Stimulated activated CD4-positive, alpha-beta T cell treated with anti-CD3 and anti-CD28 coated beads, Interleukin-4, amount 100 ng/mL, for 48 hours (primary cell): ENCODE data around the gene FAHD1.
"Not testable (repeated sequence)": the region's sequence is repeated elsewhere in the genome, so short reads cannot be mapped to it uniquely, and the experiment has no call there.

Source experiments
- DNase-seq, 2 donors: peaks; one replicate each; pipeline ENCODE4 v3.0.0-alpha.2; 2020; ENCODE audit warnings: low read depth in 2 of 2

The FAHD1 gene

DNA sequence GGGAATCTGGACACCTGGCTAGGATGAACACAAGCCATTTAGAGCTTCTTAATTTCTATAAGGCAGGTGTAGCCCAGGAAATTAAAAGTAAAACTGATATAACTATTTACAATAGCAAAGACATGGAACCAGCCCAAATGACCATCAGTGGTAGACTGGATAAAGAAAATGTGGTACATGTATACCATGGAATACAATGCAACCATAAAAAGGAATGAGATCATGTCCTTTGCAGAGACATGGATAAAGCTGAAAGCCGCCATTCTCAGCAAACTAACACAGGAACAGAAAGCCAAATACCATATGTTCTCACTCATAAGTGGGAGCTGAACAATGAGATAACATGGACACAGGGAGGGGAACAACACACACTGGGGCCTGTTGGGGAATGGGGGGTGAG, 19.4 kb downstream of the FAHD1 start:
- DNase-seq = no peak

DNA sequence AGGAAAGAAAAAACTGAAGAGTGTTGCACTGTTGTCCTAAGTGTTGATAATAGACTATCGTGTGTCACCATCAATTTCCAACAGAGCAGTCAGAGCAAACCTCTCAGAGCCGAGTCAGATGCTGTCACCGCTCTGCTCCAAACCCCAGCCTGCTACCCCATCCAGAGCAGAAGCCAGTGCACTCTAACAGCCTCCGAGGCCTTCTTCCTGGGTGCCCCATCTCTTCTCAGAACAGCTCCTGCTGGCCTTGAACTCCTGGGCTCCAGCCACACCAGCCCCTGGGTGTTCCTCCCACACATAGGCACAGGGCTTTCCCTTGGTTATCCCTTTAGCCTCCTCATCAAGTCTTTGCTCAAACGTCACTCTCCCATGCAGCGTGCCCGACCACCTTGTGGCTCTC, 24.0 kb downstream of the FAHD1 start:
- no peak for DNase-seq

DNA sequence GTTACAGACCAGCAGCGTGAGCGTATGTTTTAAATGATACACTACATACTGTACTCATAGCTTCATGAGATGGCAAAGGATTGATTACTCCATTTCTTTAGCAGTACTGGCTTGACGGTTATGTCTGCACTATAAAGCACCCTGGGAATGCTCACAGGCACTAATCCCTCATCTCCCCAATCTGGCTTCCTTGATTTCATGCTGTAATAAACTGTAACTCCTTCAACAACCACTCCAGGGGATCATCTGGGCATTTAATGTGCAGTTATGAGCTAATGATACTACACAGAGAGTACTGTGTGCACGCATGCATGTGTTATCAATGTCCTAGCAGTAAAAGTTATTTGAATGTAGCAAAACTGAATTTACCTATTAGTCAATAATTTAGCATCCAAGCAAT, 24.8 kb downstream of the FAHD1 start:
- no peak for DNase-seq

DNA sequence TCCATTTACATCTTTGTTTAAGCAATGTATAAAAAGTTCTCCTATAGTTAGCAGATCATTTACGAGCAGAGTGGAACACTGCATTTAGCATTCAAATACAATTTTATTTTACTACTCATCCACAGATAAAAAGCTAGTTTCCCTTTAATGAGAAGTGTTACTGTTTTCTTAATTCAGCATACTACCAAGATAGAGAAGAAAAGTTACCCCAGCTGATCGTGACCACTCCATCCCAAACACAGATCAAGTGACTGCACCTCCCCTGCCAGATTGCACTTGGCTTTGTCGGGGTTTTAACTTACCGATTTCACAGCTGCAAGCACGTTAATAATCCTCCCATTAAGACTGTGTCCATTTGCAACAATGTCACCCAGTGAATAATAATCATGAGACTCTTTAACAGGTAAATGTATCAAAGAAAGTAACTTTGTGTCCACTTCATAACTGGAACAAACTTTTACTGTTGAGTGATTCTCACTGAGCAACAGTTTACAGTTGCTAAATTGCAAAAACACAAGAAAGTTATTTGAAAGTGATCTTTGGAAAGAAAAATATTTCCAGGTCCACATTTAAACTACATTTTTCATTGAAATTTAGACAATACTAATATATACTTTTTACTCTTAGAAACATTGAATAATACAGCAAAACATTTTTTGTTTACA, 30.6 kb downstream of the FAHD1 start:
- no peak for DNase-seq

DNA sequence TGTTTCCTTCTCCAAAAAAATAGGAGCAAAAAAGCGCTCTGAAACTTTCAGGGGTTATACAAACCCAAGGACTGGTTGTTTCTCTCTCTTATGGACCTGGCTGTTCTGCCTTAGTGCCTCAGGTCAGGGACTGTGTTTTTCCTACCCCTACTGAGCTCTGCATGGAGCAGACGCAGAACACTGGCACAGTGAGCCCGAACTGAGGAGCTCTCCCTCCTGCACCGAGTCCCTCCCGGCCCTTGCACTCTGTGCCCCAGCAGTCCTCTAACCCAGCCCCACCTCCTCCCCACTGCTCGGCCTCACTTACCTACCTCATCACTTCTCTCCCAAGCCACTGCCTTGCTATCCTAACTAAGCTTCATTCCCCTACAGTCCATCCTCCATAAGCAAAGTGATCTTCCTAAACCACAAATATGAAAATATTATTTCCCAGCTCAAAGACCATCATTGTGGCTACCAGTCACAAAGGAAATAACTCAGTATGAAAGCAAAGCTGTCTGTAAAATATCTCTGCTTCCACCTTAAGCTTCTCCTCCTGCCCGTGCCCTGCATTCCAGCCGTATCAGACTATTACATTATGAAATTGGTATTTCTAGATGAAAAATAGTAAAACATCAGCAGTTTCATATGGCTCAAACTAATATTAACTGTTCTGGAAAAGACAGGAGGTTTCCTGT, 31.3 kb downstream of the FAHD1 start:
- DNase-seq = no peak

DNA sequence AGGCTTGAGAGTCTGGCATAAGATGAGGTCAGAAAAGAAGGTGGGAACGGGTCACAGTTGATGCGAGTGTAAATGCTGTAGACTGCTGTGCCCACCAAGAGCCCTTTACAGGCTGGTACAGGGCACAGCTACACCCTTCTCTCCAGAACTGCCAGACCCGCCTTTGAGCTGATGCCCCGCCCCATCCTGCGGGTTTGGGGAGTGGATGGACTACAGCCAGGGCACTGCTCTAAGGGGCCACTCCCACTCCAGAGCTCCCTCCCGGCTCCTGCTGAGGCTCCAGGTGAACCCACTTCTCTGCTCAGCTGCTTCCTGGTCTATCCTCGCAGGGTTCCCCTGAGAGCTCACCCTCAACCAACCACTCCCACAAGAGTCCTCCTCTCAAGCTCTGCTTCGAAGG, 32.6 kb downstream of the FAHD1 start:
- DNase-seq = no peak

DNA sequence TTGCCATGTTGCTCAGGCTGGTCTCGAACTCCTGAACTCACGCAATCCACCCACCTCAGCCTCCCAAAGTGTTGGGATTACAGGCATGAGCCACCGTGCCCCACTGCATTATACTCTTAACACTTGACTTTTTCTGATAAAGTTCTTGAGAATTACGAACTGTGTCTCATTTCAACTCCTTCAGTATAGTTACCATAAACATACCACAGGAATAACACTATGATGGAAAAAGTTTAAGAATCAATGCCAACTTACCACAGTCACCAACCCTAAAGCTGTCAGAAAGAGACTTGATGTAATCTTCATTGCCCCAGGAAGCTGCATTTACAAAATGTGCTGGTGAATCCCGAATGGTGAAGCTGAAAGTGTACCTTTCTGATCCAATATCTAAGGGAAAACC, 34.7 kb downstream of the FAHD1 start:
- no peak for DNase-seq

DNA sequence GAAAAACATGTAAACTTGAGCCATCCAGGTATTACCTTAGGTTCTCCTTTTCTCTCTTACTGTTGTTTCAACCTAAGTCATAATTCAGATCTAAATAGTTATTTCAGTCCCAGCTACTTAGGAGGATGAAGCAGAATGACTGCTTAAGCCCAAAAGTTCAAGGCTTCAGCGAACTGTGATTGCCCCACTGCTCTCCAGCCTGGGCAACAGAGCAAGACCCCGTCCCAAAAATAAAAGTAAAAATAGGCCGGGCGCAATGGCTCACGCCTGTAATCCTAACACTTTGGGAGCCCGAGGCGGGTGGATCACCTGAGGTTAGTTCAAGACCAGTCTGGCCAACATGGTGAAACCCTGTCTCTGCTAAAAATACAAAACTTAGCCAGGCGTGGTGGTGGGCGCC, 35.4 kb downstream of the FAHD1 start:
- no peak for DNase-seq

DNA sequence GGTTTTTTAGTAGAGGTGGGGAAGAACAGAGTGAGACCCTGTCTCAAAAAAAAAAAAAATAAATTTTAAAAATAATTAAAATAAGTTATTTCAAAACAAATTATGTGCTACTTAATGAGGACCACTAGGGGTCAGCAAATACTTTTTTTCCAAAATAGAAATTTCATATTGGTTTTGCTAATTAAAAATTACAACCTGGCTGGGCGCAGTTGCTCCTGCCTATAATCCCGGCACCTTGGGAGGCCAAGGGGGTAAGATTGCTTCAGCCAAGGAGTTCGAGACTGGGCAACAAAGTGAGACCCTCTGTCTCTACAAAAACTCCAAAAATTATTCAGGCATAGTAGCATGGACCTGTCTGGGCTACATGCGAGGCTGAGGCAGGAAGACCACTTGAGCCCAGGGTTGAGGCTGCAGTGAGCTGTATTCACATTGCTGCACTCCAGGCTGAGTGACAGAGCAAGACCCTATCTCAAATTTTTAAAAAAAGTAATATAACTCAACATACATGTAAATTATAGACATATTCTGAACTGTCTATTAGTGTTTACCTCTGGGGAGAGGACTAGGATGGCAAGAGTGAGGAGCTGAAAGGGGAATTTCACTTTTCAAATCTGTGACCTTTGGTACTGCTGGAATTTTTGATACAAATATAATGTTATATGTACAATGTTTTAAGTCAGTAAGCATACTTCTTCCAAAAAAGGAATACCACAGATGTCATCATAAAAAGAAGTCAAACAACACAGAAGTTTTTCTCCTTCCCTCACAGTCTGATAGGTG, 36.9 kb downstream of the FAHD1 start:
- DNase-seq = no peak

DNA sequence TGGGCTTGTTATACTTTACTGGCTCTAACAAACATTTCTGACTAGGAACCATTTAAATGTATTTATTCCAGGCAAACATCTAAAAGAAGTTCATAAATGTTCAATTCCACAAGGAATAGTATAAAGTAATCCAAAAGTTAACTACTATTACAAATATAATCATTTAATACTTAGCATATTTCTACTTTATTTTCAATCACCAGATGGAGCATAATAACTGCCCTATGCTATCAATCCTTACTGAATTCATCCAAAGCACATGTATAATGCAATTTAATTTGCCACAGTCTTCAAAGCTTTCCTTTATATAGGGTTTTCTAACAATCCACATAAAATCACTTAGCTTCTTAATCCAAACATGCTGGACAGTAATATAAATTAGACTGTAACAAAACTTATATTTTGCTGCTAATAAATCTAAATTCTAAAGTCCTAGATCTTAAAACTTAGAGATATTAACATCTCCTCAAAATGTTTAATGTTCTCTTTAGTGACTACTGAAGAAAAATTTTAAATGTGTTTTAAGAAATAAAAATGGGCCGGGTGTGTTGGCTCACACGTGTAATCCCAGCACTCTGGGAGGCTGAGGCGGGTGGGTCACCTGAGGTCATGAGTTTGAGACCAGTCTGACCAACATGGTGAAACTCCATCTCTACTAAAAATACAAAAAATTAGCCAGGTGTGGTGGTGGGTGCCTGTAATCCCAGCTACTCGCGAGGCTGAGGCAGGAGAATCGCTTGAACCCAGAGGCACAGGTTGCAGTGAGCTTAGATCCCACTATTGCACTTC, 39.1 kb downstream of the FAHD1 start:
- DNase-seq = no peak

DNA sequence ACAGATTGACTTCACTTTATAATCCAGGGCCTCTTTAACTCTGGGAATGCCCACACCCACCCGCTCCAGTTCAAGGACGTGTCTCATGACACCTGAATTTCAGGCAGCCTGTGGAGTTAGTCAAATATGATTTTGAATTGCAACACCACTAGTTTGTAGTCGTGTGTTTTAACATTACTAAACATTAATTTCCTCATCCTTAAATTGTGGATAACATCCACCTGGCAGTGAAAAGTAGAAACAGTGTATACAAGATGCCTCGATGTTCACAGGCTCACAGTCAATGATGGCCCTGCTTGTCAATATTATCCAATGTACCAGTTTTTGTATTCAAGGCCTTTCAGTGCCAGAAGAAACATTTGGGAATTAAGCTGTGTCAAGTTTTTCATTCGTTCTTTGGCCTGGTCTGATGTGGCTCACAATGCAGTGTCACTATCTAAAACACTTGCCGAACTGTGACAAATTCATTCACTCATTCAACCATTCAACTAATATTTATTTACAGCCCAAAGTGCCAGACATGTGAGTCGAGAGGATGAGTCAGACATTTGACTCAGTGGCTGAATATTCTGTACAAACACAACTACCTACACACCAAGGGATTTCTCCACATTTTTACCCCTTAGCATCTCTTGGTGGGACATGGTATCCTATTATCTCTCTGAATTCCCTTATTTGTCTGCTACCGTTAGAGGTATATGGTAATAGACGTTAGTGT, 43.5 kb downstream of the FAHD1 start:
- no peak for DNase-seq

DNA sequence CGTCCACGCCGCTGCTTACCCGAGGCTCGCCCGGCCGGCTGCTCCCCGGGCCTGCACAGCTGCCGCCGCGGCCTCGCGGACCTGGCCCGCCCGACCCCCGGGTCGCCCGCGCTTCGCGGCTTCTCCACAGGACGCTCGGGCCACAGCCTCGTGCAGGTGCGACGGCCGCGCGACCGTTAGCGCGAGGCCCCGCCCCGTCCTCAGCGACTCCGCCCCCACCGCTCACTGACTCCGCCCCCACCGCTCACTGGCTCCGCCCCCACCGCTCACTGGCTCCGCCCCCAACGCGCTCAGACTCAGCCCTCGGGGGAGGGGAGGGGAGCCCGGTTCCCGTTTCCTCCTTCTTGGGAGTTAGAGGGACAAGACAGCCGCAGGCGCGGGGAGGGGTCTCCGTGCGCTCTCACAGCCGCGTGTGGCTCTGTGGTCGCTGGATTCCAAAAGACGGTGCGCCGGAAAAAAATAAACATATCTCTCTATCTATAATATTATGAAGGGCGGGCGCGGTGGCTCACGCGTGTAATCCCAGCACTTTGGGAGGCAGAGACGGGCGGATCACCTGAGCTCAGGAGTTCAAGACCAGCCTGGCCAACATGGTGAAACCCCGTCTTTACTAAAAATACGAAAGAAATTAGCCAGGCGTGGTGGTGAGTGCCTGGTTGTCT, 45.1 kb downstream of the FAHD1 start, which contains the start of gene MEIOB:
TSS of gene MEIOB (minus strand) at position 191 of the 662 bp plus-strand sequence. CDS start 3,989 bp downstream, outside the sequence.
- DNase-seq = peak in 1 of 2 donors; percentile 58

DNA sequence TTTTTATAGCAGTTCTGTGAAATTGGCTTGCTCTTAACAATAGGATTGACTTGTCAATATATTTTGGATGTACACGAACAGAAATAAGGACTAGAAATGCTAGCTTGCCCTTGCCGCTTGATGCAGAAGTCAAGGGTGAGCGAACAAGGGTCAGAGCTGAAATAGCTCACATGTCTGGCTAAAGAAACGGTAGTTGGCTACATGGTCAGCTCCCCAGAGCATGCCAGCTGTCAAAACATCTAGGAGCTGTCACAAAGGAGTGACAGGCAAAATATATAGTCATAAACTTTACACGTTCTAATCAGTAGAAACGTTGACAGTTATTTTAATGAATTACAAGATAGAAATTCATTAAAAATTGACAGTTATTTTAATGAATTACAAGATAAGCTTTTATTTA, 47.8 kb downstream of the FAHD1 start:
- no peak for DNase-seq

DNA sequence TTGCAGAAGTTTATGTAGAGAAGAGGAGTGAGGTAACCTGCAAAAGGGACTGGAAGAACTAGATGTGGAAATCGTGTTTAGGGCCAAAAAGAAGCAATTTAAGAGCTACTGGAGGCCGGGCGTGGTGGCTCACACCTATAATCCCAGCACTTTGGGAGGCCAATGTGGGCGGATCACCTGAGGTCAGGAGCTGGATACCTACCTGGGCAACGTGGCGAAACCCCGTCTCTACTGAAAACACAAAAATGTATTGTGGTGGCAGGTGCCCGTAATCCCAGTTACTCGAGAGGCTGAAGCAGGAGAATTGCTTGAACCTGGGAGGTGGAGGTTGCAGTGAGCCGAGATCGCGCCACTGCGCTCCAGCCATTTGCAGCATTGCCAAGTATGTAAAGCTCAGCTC, 49.1 kb downstream of the FAHD1 start:
- not testable (repeated sequence) for DNase-seq

DNA sequence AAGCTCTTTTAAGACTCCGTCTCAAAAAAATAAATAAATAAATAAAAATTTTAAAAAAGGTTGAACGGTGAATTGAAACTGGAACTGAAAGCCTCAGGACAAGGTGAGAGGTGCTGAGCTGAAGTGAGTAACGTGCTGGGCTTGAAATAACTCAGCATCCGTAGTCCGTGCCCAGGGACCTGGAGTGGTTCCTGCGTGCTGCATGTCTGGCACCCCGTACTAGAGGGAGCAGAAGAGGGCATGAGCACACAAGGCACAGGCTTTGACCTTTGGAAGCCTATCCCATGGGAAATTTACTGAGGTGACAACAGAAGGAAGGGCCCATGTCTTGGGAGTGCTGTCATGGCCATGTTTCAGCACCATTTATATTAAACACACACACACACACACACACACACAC, 49.5 kb downstream of the FAHD1 start:
- DNase-seq = no peak

DNA sequence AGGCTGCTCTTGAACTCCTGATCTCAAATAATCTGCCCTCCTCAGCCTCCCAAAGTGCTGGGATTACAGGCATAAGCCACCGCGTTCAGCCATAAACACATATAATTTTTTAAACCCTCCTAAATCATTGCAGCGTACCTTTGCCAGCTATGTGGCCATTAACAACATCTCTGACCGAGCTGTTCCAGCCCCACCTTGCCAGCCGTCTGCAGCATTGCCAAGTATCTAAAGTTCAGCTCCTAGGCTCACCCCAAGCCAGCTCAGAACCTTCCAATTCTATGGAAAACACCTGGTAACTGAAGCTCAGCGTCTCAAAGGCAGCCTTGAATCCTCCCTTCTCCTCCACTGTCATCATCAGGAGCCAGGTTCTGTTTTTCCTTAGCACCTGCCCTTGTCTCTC, 50.1 kb downstream of the FAHD1 start:
- no peak for DNase-seq

DNA sequence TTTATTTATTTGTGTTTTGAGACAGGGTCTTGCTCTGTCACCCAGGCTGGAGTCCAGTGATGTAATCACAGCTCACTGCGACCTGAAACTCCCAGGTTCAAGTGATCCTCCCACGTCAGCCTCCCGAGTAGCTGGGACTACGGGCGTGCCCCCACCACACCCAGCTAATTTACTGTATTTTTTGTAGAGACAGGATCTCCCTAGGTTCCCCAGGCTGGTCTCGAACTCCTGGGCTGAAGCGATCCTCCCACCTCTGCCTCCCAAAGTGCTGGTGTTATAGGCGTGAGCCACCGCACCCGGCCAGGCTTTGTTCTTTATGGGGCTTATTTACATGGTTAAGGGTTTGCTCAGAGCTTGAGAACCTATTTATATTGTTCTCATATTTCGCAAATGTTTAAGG, 50.8 kb downstream of the FAHD1 start:
- no peak for DNase-seq

DNA sequence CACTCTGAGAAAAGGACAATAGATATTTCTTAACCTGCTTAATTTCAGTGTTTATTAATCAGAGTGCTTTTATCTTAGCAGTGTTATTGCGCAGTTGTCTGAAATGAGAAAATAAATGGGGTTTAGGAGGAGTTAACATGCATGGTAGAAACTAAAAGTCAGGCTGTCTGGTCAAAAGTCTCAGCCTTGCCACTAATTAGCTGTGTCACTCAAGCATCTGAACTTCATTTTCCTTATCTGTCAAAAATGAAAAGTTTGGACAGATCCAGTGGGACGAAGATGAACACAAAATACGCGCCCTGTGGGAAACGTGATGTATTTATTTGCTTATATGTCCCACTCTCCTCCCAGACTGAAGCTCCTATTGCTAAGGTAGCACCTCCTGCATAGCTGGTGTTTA, 51.2 kb downstream of the FAHD1 start:
- no peak for DNase-seq
